Keratinocyte (primary cell): Measurements from ENCODE around the gene PDE4A. TPM values are rescaled to one million over a fixed set of nuclear protein-coding genes. Genes with fewer than 3 reads are reported as not detected.

Source experiments
- DNase-seq: peaks from one replicate; pipeline ENCODE4 v3.0.0-alpha.2; 2011; ENCODE audit warnings: low read depth, missing footprints, low spot score
- FAIRE-seq: peaks from 2 replicates; lab custom pipeline; 2011; peaks lifted over from hg19 to GRCh38; lab: Jason Lieb, UNC
- H2AFZ ChIP-seq: 2 replicates; pipeline ENCODE4 v1.6.0; 2012; ENCODE audit warnings: low read length, control low read depth, inconsistent platforms; ENCODE audit not compliant: control insufficient read depth
- H3K27ac ChIP-seq: 2 replicates; pipeline ENCODE4 v1.5.1; 2011; ENCODE audit warnings: low read length; ENCODE audit not compliant: control insufficient read depth, insufficient read depth
- H3K27me3 ChIP-seq: 3 replicates; pipeline ENCODE4 v1.6.0; 2011; ENCODE audit warnings: low read length; ENCODE audit not compliant: control insufficient read depth, insufficient read depth; ENCODE audit errors: extremely low read depth
- H3K36me3 ChIP-seq, 2 experiments: 2 replicates in 1 of 2; 3 replicates in 1 of 2; pipeline ENCODE4 v1.5.1; 2011; ENCODE audit warnings: low read length in 2 of 2, mild to moderate bottlenecking in 1 of 2; ENCODE audit not compliant: control insufficient read depth in 2 of 2, insufficient read depth in 2 of 2; ENCODE audit errors: extremely low read depth in 1 of 2
- H3K4me1 ChIP-seq: 3 replicates; pipeline ENCODE4 v1.5.1; 2011; ENCODE audit warnings: low read length; ENCODE audit not compliant: control insufficient read depth, insufficient read depth; ENCODE audit errors: extremely low read depth
- H3K4me2 ChIP-seq: 3 replicates; pipeline ENCODE4 v1.6.0; 2011; ENCODE audit warnings: low read depth, low read length; ENCODE audit not compliant: control insufficient read depth, insufficient read depth; ENCODE audit errors: extremely low read depth
- H3K4me3 ChIP-seq, 3 experiments: fragments of 200-600 bp in 1 of 3; sonication (generic) in 1 of 3; 2 replicates in 2 of 3; 3 replicates in 1 of 3; pipeline ENCODE4 v1.5.1; 2011 to 2016; ENCODE audit warnings: low read length in 3 of 3, mild to moderate bottlenecking in 3 of 3, control low read depth in 2 of 3, inconsistent platforms in 1 of 3, low read depth in 1 of 3, mixed read lengths in 1 of 3, mixed run types in 1 of 3, moderate library complexity in 1 of 3; ENCODE audit not compliant: control insufficient read depth in 2 of 3, insufficient read depth in 2 of 3; ENCODE audit errors: extremely low read depth in 1 of 3
- H3K79me2 ChIP-seq: 2 replicates; pipeline ENCODE4 v1.6.0; 2012; ENCODE audit warnings: low read length; ENCODE audit not compliant: control insufficient read depth, insufficient read depth
- H3K9ac ChIP-seq: 3 replicates; pipeline ENCODE4 v1.6.0; 2011; ENCODE audit warnings: low read length; ENCODE audit not compliant: control insufficient read depth, insufficient read depth; ENCODE audit errors: extremely low read depth
- H3K9me1 ChIP-seq: 3 replicates; pipeline ENCODE4 v1.6.0; 2011; ENCODE audit warnings: low read length; ENCODE audit not compliant: control insufficient read depth, insufficient read depth; ENCODE audit errors: extremely low read depth
- H3K9me3 ChIP-seq: 2 replicates; pipeline ENCODE4 v1.5.1; 2012; ENCODE audit warnings: low read depth, low read length; ENCODE audit not compliant: control insufficient read depth
- H4K20me1 ChIP-seq: 3 replicates; pipeline ENCODE4 v1.6.0; 2011; ENCODE audit warnings: low read length; ENCODE audit not compliant: control insufficient read depth, insufficient read depth; ENCODE audit errors: extremely low read depth
- CTCF ChIP-seq, 3 experiments: IDR thresholded peaks in 1 of 3; conservative IDR thresholded peaks in 1 of 3; optimal IDR thresholded peaks in 1 of 3; 2 replicates in 2 of 3; 3 replicates in 1 of 3; pipeline versions ENCODE3 to v1.5.1; 2011; ENCODE audit warnings: low read length in 3 of 3, mild to moderate bottlenecking in 3 of 3, moderate library complexity in 2 of 3, control low read depth in 1 of 3, inconsistent platforms in 1 of 3; ENCODE audit not compliant: insufficient read depth in 2 of 3; ENCODE audit errors: extremely low read depth in 1 of 3
- EZH2 ChIP-seq: IDR thresholded peaks from one replicate; pipeline ENCODE4 v1.6.1; 2012; ENCODE audit warnings: inconsistent platforms, mild to moderate bottlenecking, low read length, moderate library complexity
- dilution Hi-C: fragments of 300-500 bp; cut with MboI; formaldehyde crosslinking; loops from one replicate; pipeline ENCODE4 v1.7.0; 2020; ENCODE audit warnings: low sequenced_read_pairs; ENCODE audit not compliant: extremely low pct_ligation_motif_present
- polyA plus RNA-seq, 5 experiments: library from polyadenylated mRNA; depleted of rRNA in 3 of 5; stranded (reverse) in 3 of 5; stranded (forward) in 1 of 5; unstranded in 1 of 5; fragments of >200 nt; gene quantifications; 1 replicate in 1 of 5; 2 replicates in 3 of 5; 3 replicates in 1 of 5; pipeline versions ENCODE4 v1.2.1 to v1.2.3, GENCODE V29; 2011 to 2012; ENCODE audit warnings: missing spikeins in 2 of 5, low read depth in 1 of 5, low replicate concordance in 1 of 5

Gene PDE4A
- polyA plus RNA-seq, 1 donor (not counting 4 experiments of a cell fraction or from before 2014, with no cell fraction given) = 0.09 TPM

DNA sequence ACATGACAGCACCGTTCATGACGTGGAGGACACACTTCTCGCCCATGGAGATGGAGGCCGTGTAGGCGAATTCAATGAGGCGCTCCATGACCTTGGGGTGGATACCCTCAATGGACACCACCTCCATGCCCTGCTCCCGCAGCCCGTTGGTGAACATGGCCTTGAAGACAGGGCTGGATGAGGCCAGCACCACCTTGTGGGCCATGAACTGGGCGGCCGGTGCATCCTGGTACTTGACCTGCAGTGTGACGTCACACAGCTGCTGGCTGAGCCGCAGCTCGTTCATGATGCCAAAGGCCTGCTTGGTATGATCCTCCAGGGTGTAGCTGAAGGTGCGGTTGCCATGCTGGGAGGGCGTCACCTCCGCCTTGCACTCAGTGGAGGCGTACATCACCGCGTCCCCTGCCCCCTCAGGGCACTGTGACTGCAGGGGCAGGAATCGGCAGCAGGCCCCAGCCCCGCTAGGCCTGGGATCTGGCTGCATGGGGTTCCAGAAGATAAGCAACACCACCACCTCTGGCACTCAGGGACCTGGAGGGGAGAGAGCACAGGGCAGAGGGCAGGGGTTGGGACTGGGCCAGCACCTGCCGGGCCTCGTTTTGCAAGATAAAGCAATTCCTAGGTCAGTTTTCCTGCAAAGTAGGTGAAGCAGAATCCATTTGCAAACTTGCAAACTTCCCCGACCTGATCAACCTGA, 79.4 kb downstream of the PDE4A start:
- no peak overlapping the region for H2AFZ ChIP-seq
- H3K79me2 ChIP-seq = peaks cover 34% of the 10 kb centered on the region
- H4K20me1 ChIP-seq = no peaks in the 10 kb centered on the region
- H3K4me2 ChIP-seq = no peak overlapping the region
- H3K9ac ChIP-seq = no peak overlapping the region
- H3K27ac ChIP-seq = no peak overlapping the region
- peaks cover 2% of the 10 kb centered on the region for H3K9me1 ChIP-seq
- H3K9me3 ChIP-seq = no peaks in the 10 kb centered on the region
- FAIRE-seq = no peak
- DNase-seq = no peak
- dilution Hi-C loops = no loop called here
- no peaks in the 10 kb centered on the region for H3K27me3 ChIP-seq
- H3K4me3 ChIP-seq = no peak overlapping the region
- peaks cover 3% of the 10 kb centered on the region for H3K4me1 ChIP-seq
- TF ChIP-seq CTCF (optimal IDR thresholded peaks at IDR 0.05 in 1 of 3, IDR thresholded peaks at IDR 0.05 in 1 of 3, conservative IDR thresholded peaks at IDR 0.05 in 1 of 3; ENCODE audit: extremely low read depth in 1 of 3, insufficient read depth in 2 of 3, low read length in 3 of 3) (no peak), EZH2 (no peak)
- H3K36me3 ChIP-seq = peaks cover 8 to 11% of the 10 kb centered on the region in 2 experiments

DNA sequence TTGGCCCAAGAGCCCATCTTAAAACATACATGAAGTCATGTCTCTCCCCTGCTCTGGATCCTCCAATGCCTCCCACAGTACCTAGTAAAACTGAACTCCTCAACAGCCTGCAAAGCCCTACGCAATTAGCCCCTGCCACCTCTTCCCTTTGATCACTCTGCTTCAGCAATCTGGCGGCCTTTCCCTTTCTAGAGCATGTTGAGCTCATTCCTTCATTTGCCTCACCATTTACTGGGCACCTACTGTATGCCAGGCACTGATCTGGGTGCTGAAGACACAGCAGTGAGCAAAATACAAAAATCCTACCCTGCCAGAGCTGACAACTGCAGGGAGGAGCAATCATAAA, 79.9 kb downstream of the PDE4A start:
- DNase-seq = no peak
- H3K4me2 ChIP-seq = no peak overlapping the region
- H4K20me1 ChIP-seq = no peaks in the 10 kb centered on the region
- H3K4me1 ChIP-seq = peaks cover 3% of the 10 kb centered on the region
- H3K9me3 ChIP-seq = no peaks in the 10 kb centered on the region
- H3K9ac ChIP-seq = no peak overlapping the region
- H3K27ac ChIP-seq = no peak overlapping the region
- peaks cover 7 to 9% of the 10 kb centered on the region in 2 experiments for H3K36me3 ChIP-seq
- no peaks in the 10 kb centered on the region for H3K27me3 ChIP-seq
- H3K79me2 ChIP-seq = peaks cover 34% of the 10 kb centered on the region
- TF ChIP-seq CTCF (optimal IDR thresholded peaks at IDR 0.05 in 1 of 3, IDR thresholded peaks at IDR 0.05 in 1 of 3, conservative IDR thresholded peaks at IDR 0.05 in 1 of 3; ENCODE audit: extremely low read depth in 1 of 3, insufficient read depth in 2 of 3, low read length in 3 of 3) = no peak
- dilution Hi-C loops = no loop called here
- no peak overlapping the region for H3K4me3 ChIP-seq
- peaks cover 2% of the 10 kb centered on the region for H3K9me1 ChIP-seq
- no peak overlapping the region for H2AFZ ChIP-seq
- no peak for FAIRE-seq
